Coronary artery (tissue), 2 donors: ENCODE results near the gene FN3KRP.
"Not testable (repeated sequence)": the region's sequence is repeated elsewhere in the genome, so short reads cannot be mapped to it uniquely, and the experiment has no call there.

Source experiments
- DNase-seq: peaks from one replicate; pipeline ENCODE4 v3.0.0-alpha.2; 2017; ENCODE audit warnings: low spot score
- H3K27ac ChIP-seq, 2 donors: fragments of 200-600 bp; sonication (generic); one replicate each; pipeline ENCODE4 v1.5.1; 2016 to 2019
- H3K4me3 ChIP-seq: fragments of 200-600 bp; sonication (generic); 2 replicates; pipeline ENCODE4 v1.5.1; 2016; ENCODE audit warnings: mild to moderate bottlenecking, moderate library complexity
- TF ChIP-seq, protein P1 (sequence below): fragments of 200-600 bp; sonication (generic); IDR thresholded peaks from one replicate; pipeline ENCODE4 v1.5.1; 2019; ENCODE audit warnings: antibody characterized with exemption

FN3KRP gene

GRCh38 chr17:82740906-82741759, 24.6 kb downstream of the FN3KRP start:
- DNase-seq: no peak
- TF ChIP-seq, protein P1, sequence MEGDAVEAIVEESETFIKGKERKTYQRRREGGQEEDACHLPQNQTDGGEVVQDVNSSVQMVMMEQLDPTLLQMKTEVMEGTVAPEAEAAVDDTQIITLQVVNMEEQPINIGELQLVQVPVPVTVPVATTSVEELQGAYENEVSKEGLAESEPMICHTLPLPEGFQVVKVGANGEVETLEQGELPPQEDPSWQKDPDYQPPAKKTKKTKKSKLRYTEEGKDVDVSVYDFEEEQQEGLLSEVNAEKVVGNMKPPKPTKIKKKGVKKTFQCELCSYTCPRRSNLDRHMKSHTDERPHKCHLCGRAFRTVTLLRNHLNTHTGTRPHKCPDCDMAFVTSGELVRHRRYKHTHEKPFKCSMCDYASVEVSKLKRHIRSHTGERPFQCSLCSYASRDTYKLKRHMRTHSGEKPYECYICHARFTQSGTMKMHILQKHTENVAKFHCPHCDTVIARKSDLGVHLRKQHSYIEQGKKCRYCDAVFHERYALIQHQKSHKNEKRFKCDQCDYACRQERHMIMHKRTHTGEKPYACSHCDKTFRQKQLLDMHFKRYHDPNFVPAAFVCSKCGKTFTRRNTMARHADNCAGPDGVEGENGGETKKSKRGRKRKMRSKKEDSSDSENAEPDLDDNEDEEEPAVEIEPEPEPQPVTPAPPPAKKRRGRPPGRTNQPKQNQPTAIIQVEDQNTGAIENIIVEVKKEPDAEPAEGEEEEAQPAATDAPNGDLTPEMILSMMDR: no peak
- H3K27ac ChIP-seq: no peak overlapping the region
- H3K4me3 ChIP-seq: no peak overlapping the region

- H3K27ac ChIP-seq: no peak overlapping the region
- no peak overlapping the region for H3K4me3 ChIP-seq
- no peak for DNase-seq
- TF ChIP-seq, protein P1: no peak
Measured at GRCh38 chr17:82743344-82744219, 27.1 kb downstream of the FN3KRP start.

- DNase-seq, H3K27ac ChIP-seq, H3K4me3 ChIP-seq: not testable (repeated sequence)
Measured at GRCh38 chr17:82744736-82745135, 28.2 kb downstream of the FN3KRP start.

DNA sequence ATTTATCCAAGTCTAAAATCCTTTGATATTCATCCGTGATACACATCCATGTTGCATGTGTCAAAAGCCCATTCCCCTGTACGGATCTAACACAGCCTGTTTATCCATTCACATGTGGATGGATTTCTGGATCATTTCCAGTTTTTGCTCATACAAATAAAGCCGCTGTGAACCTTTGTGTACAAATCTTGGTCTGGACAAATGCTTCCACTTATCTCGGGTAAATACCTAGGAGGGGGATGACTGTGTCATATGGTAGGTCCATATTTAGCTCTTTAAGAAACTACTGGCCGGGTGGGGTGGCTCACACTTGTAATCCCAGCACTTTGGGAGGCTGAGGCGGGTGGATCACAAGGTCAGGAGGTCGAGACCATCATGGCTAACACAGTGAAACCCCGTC, 29.0 kb downstream of the FN3KRP start:
- TF ChIP-seq, protein P1: no peak
- DNase-seq: no peak
- H3K4me3 ChIP-seq: no peak overlapping the region
- H3K27ac ChIP-seq: no peak overlapping the region

DNA sequence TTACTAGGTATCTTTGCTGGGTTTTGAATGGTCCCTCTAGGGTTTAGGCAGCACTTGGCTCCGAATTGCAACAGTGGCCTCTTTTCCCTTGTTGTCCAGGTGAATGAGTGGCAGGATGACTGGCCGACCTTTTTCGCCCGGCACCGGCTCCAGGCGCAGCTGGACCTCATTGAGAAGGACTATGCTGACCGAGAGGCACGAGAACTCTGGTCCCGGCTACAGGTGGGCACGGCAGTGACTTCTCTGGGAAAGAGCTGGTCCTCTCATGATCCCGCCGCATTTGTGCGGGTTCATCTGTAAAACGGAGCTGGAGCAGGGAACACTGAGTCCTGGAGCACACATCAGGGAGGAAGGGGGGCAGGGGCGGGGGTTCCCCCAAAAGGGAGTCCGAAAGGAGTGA, 32.2 kb downstream of the FN3KRP start:
- Histone ChIP-seq H3K27ac (no peak overlapping the region), H3K4me3 (no peak overlapping the region)
- no peak for DNase-seq
- TF ChIP-seq, protein P1: no peak

GRCh38 chr17:82750241-82750908, 33.9 kb downstream of the FN3KRP start:
- TF ChIP-seq, protein P1: no peak
- H3K4me3 ChIP-seq: no peak overlapping the region

DNA sequence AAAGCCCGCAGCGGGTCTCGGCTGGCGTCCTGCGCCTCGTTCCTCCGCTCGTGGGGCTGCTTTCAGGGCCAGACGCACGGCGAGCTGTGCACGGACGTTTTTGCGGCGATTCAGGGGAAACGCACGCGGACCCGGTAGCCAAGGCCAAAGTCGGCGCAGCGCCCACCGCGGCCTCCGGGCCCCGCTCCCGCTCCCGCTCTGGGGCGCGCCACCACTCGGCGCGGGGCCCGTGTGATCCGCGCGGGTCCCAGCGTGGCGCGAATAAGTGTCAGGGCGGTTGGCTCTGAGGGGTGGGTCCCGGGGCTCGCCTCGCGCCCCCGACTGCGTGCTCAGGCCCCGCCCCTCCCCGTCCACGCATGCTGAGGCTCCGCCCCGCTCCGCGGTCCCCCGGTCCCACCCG, 34.7 kb downstream of the FN3KRP start:
- DNase-seq: no peak
- TF ChIP-seq, protein P1: no peak
- Histone ChIP-seq H3K4me3 (peak overlapping the region; percentile 99), H3K27ac (peak overlapping the region; percentile 80 to 96)

More at GRCh38 chr17:82750241-82750908, 33.9 kb downstream of the FN3KRP start:
- H3K27ac ChIP-seq: peak overlapping the region in 1 of 2 donors; percentile 22
- no peak for DNase-seq
